B cell (primary cell): ENCODE measurements around the gene SDR39U1. TPM values are rescaled to one million over a fixed set of nuclear protein-coding genes. Genes with fewer than 3 reads are reported as not detected.

ENCODE experiments used
- ATAC-seq: fragments of 200-7000 bp; cut with Tn5 transposase; one replicate; pipeline ENCODE4 v1.10.0; 2021; ENCODE audit warnings: low read depth, mild to moderate bottlenecking, moderate number of reproducible peaks, moderate library complexity
- CTCF ChIA-PET: fragments of 350-600 bp; sonication (Branson Sonifier 250); formaldehyde crosslinking; loops from one replicate; lab custom pipeline; 2021; ENCODE audit warnings: antibody characterized with exemption, inconsistent platforms; lab: Charles Lee
- POLR2A ChIA-PET: fragments of 350-600 bp; sonication (Branson Sonifier 250); formaldehyde crosslinking; loops from one replicate; lab custom pipeline; 2021; ENCODE audit warnings: antibody characterized with exemption; lab: Charles Lee
- DNase-seq: peaks from one replicate; pipeline ENCODE4 v3.0.0; 2013
- H2AFZ ChIP-seq: 2 replicates; pipeline ENCODE4 v1.6.1; 2012; ENCODE audit warnings: mild to moderate bottlenecking, low read depth, low read length; ENCODE audit not compliant: insufficient read depth, poor library complexity, severe bottlenecking
- H3K27ac ChIP-seq, 2 donors: 1 replicate in 1 of 2; 2 replicates in 1 of 2; pipeline ENCODE4 v1.5.1; 2012 to 2013; ENCODE audit warnings: low read length in 2 of 2, mild to moderate bottlenecking in 2 of 2, moderate library complexity in 1 of 2
- H3K27me3 ChIP-seq, 4 experiments: fragments of 200-600 bp in 1 of 4; sonication (generic) in 1 of 4; replicated peaks in 1 of 4; 1 replicate in 2 of 4; 2 replicates in 2 of 4; pipeline versions ENCODE4 v1.6.1 to v1.7.0; 2013 to 2016; ENCODE audit warnings: low read length in 3 of 4, mild to moderate bottlenecking in 2 of 4, mixed read lengths in 1 of 4, moderate library complexity in 1 of 4; ENCODE audit not compliant: insufficient read depth in 4 of 4, control insufficient read depth in 3 of 4; ENCODE audit errors: control extremely low read depth in 1 of 4
- H3K36me3 ChIP-seq, 2 experiments: replicated peaks in 1 of 2; 1 replicate in 1 of 2; 2 replicates in 1 of 2; pipeline versions ENCODE4 v1.6.1 to v1.7.1; 2013; ENCODE audit warnings: low read length in 1 of 2; ENCODE audit not compliant: insufficient read depth in 2 of 2, control insufficient read depth in 1 of 2; ENCODE audit errors: control extremely low read depth in 1 of 2, extremely low read depth in 1 of 2
- H3K4me1 ChIP-seq, 2 donors: fragments of 200-600 bp in 1 of 2; sonication (generic) in 1 of 2; 1 replicate in 1 of 2; 2 replicates in 1 of 2; pipeline versions ENCODE4 v1.5.1 to v1.6.1; 2013 to 2017; ENCODE audit warnings: low read length in 2 of 2; ENCODE audit not compliant: control insufficient read depth in 2 of 2, insufficient read depth in 2 of 2
- H3K4me2 ChIP-seq: replicated peaks from 2 replicates; pipeline ENCODE3; 2012; ENCODE audit warnings: mild to moderate bottlenecking, low read depth, low read length; ENCODE audit not compliant: poor library complexity, severe bottlenecking
- H3K4me3 ChIP-seq, 5 experiments: fragments of 200-600 bp in 1 of 5; sonication (generic) in 1 of 5; 1 replicate in 3 of 5; 2 replicates in 2 of 5; pipeline versions ENCODE4 v1.5.1 to v1.7.0; 2011 to 2016; ENCODE audit warnings: low read length in 4 of 5, mild to moderate bottlenecking in 4 of 5, low read depth in 2 of 5, control low read depth in 1 of 5, moderate library complexity in 1 of 5; ENCODE audit not compliant: insufficient read depth in 1 of 5; ENCODE audit errors: control extremely low read depth in 1 of 5, extremely low read depth in 1 of 5
- H3K79me2 ChIP-seq: fragments of 200-600 bp; sonication (generic); one replicate; pipeline ENCODE4 v1.6.0; 2016; ENCODE audit warnings: low read length; ENCODE audit not compliant: control insufficient read depth, insufficient read depth
- H3K9ac ChIP-seq: fragments of 200-600 bp; sonication (generic); 2 replicates; pipeline ENCODE4 v1.6.1; 2017; ENCODE audit warnings: mild to moderate bottlenecking, low read length, moderate library complexity
- H3K9me3 ChIP-seq, 3 donors: one replicate each; pipeline versions ENCODE4 v1.6.1 to v1.7.1; 2013; ENCODE audit warnings: low read length in 2 of 3; ENCODE audit not compliant: control insufficient read depth in 2 of 3, insufficient read depth in 1 of 3; ENCODE audit errors: control extremely low read depth in 1 of 3
- H4K20me1 ChIP-seq: 2 replicates; pipeline ENCODE4 v1.6.0; 2012; ENCODE audit warnings: mild to moderate bottlenecking, low read length; ENCODE audit not compliant: insufficient read depth, control insufficient read depth, poor library complexity, severe bottlenecking
- H3K27ac Mint-ChIP-seq: one replicate; pipeline ENCODE4 v1.8.0; 2021; ENCODE audit warnings: mixed read lengths
- H3K27me3 Mint-ChIP-seq: one replicate; pipeline ENCODE4 v1.8.0; 2021; ENCODE audit warnings: mixed read lengths
- H3K4me1 Mint-ChIP-seq: one replicate; pipeline ENCODE4 v1.8.0; 2021; ENCODE audit warnings: mixed read lengths
- H3K4me3 Mint-ChIP-seq: one replicate; pipeline ENCODE4 v1.8.0; 2021; ENCODE audit warnings: mixed read lengths
- H3K9me3 Mint-ChIP-seq: one replicate; pipeline ENCODE4 v1.8.0; 2022; ENCODE audit warnings: mixed read lengths; ENCODE audit not compliant: insufficient read depth
- CTCF ChIP-seq: fragments of 200-600 bp; IDR thresholded peaks from one replicate; pipeline ENCODE4 v1.8.0; 2022; ENCODE audit warnings: antibody characterized with exemption, mild to moderate bottlenecking
- EZH2 ChIP-seq: IDR thresholded peaks from 2 replicates; pipeline ENCODE4 v1.6.1; 2012; ENCODE audit warnings: borderline replicate concordance, low read depth, mild to moderate bottlenecking, moderate library complexity, low read length; ENCODE audit not compliant: insufficient read depth, poor library complexity, severe bottlenecking
- WGBS: methylation state at CpG from one replicate; pipeline ENCODE4 v1.1.5; 2013; ENCODE audit warnings: missing lambda C conversion rate; ENCODE audit not compliant: insufficient coverage; 5-methylcytosine and 5-hydroxymethylcytosine counted together
- intact Hi-C: fragments of 100-400 bp; cut with micrococcal nuclease; formaldehyde crosslinking; loops from one replicate; pipeline ENCODE4 v1.10.0; 2022
- polyA plus RNA-seq: library from polyadenylated mRNA; depleted of rRNA; stranded (reverse); fragments of >200 nt; gene quantifications from 2 replicates; pipeline ENCODE4 v1.2.3, GENCODE V29; 2012
- total RNA-seq, 2 donors: library from RNA; stranded (reverse); fragments of 120-200 nt in 1 of 2; gene quantifications; 1 replicate in 1 of 2; 2 replicates in 1 of 2; pipeline versions ENCODE4 v1.2.3 to v1.2.4, GENCODE V29; 2013 to 2022

SDR39U1 gene
- total and polyA plus RNA-seq, 2 donors (not counting 1 experiment from before 2014, with no cell fraction given) = 126 to 247 TPM

DNA sequence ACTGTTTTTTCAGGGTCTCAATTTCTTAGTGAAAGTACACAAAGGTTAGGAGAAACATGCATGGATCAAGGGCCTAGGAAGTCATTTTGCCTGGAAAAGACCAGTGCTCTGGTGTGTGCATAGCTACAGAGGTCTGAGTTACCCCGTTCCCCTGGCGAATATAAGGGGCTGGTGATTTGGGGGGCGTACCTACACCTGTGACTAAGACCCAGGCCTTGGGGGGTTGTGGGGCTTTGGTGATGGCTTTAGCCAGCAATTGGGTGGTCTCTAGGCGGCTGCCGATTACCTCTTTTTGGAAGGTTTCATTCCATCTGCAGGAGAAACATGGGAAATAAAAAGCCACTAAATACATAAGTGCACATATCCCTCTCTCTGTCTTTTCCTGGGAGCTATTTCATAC lies 1.1 kb downstream of the SDR39U1 start:
- peak overlapping the region; percentile 96 for H3K27ac ChIP-seq
- H3K4me1 ChIP-seq = peaks cover 30 to 38% of the 10 kb centered on the region in 2 donors
- DNase-seq = no peak
- Mint-ChIP-seq H3K27ac (peak overlapping the region; percentile 98), H3K9me3 (no peaks in the 10 kb centered on the region), H3K4me1 (peaks cover 57% of the 10 kb centered on the region), H3K27me3 (no peaks in the 10 kb centered on the region), H3K4me3 (peak overlapping the region; percentile 97)
- peak overlapping the region; percentile 72 for H2AFZ ChIP-seq
- H4K20me1 ChIP-seq = peaks cover 53% of the 10 kb centered on the region
- 82% methylated on average over 2 of the region's 5 CpGs for WGBS
- peak overlapping the region; percentile 86 for H3K4me2 ChIP-seq
- ChIA-PET POLR2A (interaction anchor here (0.8 to 2.2 kb wide), 3 partner anchors 10 to 109 kb away, joined by 3 to 18 read pairs (median 4); partner anchors contain the start of genes CBLN3 and KHNYN), CTCF (interaction anchor here (0.7 to 5.0 kb wide), 6 partner anchors 11 to 254 kb away, joined by 3 to 56 read pairs (median 4); partner anchors contain the start of genes CBLN3, KHNYN and RIPK3)
- peaks cover 33% of the 10 kb centered on the region for H3K79me2 ChIP-seq
- H3K4me3 ChIP-seq = peak overlapping the region in 4 of 5 experiments; percentile 86 to 97 (median 93)
- peaks cover 0 to 44% of the 10 kb centered on the region in 2 experiments for H3K36me3 ChIP-seq
- no peaks in the 10 kb centered on the region for H3K27me3 ChIP-seq
- no peak for ATAC-seq
- intact Hi-C loops = loop anchor here (5.0 kb wide), 1 partner anchor 874 kb away; the partner anchor contains the start of gene AP1G2
- TF ChIP-seq CTCF (no peak), EZH2 (no peak)
- H3K9me3 ChIP-seq = no peaks in the 10 kb centered on the region
- peak overlapping the region; percentile 89 for H3K9ac ChIP-seq
